Activated CD4-positive, alpha-beta T cell treated with anti-CD3 and anti-CD28 coated beads for 36 hours (primary cell): ENCODE data around the gene CLASRP. TPM values are rescaled to one million over a fixed set of nuclear protein-coding genes. Genes with fewer than 3 reads are reported as not detected.
"Not testable (repeated sequence)": the region's sequence is repeated elsewhere in the genome, so short reads cannot be mapped to it uniquely, and the experiment has no call there.

Source experiments
- ATAC-seq: fragments of 200-7000 bp; cut with Tn5 transposase; one replicate; pipeline ENCODE4 v1.10.0; 2021; ENCODE audit warnings: mild to moderate bottlenecking, moderate library complexity
- CTCF ChIA-PET: fragments of 350-600 bp; sonication (Branson Sonifier 250); formaldehyde crosslinking; loops from one replicate; lab custom pipeline; 2021; ENCODE audit warnings: antibody characterized with exemption; lab: Charles Lee
- POLR2A ChIA-PET: fragments of 350-600 bp; sonication (Branson Sonifier 250); formaldehyde crosslinking; loops from one replicate; lab custom pipeline; 2021; ENCODE audit warnings: antibody characterized with exemption, inconsistent platforms; lab: Charles Lee
- DNase-seq: peaks from one replicate; pipeline ENCODE4 v3.0.0-alpha.2; 2020
- H3K27ac Mint-ChIP-seq: one replicate; pipeline ENCODE4 v1.8.0; 2021; ENCODE audit warnings: mixed read lengths
- H3K27me3 Mint-ChIP-seq: one replicate; pipeline ENCODE4 v1.8.0; 2021; ENCODE audit warnings: mixed read lengths
- H3K36me3 Mint-ChIP-seq: one replicate; pipeline ENCODE4 v1.8.0; 2021; ENCODE audit warnings: low read depth, mixed read lengths
- H3K4me1 Mint-ChIP-seq: one replicate; pipeline ENCODE4 v1.8.0; 2021; ENCODE audit warnings: mixed read lengths
- H3K4me3 Mint-ChIP-seq: one replicate; pipeline ENCODE4 v1.8.0; 2021; ENCODE audit warnings: mild to moderate bottlenecking, moderate library complexity, mixed read lengths
- H3K9me3 Mint-ChIP-seq: one replicate; pipeline ENCODE4 v1.8.0; 2021; ENCODE audit warnings: low read depth, mixed read lengths
- intact Hi-C, 2 experiments: fragments of 100-400 bp; cut with DNase I in 1 of 2; cut with micrococcal nuclease in 1 of 2; formaldehyde crosslinking; loops; one replicate each; pipeline versions ENCODE4 v1.14.2 to v1.15.1; 2022 to 2024; cut with DNase I, micrococcal nuclease
- total RNA-seq, 2 experiments: library from RNA; stranded (reverse); gene quantifications; one replicate each; pipeline ENCODE4 v1.2.3, GENCODE V29; 2021

Gene CLASRP
- total RNA-seq, 2 experiments from 2014 or later = 101 to 103 TPM

DNA sequence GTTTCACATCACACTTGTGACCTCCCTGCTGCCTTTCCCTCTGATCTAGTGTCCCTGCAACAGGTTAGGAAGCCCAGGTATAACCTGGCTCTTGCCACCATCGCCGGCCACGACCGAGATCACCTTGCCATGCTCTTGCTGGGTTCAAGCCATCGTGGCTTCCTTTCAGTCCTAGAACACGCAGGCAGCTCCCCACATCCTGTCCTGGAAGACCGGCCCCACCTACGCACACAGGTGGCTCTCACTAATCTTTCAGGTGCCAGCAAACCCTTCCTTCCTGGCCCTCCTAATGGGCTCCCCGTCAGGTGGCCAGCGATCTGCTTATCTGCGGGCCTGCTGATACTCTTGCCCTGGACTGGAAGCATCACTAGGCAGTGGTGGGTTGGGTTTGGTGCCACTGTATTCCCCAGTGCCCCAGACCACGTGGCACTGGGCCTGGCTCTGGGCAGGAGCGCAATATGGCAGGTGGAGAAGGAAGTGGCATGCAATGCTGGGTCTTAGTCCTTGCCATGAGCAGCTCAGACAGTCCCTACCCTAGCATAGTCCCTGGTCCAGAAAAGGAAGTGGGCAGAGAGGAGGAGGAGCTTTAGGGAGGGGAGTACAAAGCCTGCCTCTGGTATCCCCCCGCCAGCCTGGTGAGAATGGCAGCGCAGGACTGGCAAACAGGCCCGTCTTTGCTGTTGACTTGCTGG is 66.0 kb downstream of the CLASRP start:
- Mint-ChIP-seq H3K9me3 (no peaks in the 10 kb centered on the region), H3K4me3 (no peak overlapping the region), H3K36me3 (no peaks in the 10 kb centered on the region), H3K4me1 (peaks cover 46% of the 10 kb centered on the region), H3K27ac (peak overlapping the region; percentile 41), H3K27me3 (no peaks in the 10 kb centered on the region)
- ATAC-seq (no peak), DNase-seq (peak; percentile 27)
- POLR2A ChIA-PET = interaction anchor here (0.7 kb wide), 1 partner anchor 16 kb away, joined by 3 read pairs; no protein-coding TSS in a partner anchor
- CTCF ChIA-PET = interaction anchor here (0.6 kb wide), 1 partner anchor 22 kb away, joined by 3 read pairs; no protein-coding TSS in a partner anchor
- intact Hi-C loops = no loop called here

DNA sequence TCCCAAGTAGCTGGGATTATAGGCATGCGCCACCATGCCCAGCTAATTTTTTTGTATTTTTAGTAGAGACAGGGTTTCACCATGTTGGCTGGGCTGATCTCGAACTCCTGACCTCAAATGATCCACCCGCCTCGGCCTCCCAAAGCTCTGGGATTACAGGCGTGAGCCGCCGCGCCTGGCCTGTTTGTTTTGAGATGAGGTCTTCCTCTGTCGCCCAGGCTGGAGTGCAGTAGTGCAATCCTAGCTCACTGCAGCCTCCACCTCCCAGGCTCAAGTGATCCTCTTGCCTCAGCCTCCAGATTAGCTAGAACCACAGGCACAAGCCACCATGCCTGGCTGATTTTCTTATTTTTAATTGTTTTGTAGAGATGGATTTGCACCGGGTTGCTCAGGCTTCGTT is 67.5 kb downstream of the CLASRP start:
- DNase-seq, ATAC-seq, CTCF ChIA-PET, H3K27ac Mint-ChIP-seq, H3K27me3 Mint-ChIP-seq, H3K4me3 Mint-ChIP-seq, intact Hi-C loops, H3K9me3 Mint-ChIP-seq, H3K36me3 Mint-ChIP-seq: not testable (repeated sequence)
- peaks cover 51% of the 10 kb centered on the region for H3K4me1 Mint-ChIP-seq
- POLR2A ChIA-PET = interaction anchor here (1.2 kb wide), 1 partner anchor 11 kb away, joined by 3 read pairs; no protein-coding TSS in a partner anchor

DNA sequence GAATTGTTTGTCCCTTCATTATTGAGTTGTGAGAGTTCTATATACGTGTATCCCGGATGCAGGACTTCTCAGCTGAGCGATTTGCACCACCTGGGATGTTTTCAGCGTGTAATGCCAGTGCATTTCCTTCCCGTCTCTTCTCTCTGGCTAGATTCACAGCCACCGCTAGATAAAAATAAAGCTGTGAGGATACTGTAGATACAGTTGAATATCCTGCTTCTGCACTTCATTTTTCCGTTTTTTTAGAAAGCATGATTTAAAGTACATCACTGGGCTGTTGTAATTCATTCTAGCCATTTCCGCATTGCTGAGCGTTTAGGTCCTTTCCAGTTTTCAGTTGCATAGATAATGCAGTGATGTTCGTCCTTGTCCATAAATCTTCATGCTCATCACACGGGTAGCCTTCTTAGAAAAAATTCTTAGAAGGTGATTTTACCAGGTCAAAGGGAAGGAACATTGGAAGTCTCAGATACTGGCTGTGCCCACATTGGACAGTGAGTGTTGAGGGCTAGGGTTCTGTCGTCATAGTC is 68.8 kb downstream of the CLASRP start:
- ChIA-PET CTCF (interaction anchor here (1.6 kb wide), 1 partner anchor 15 kb away, joined by 7 read pairs; the partner anchor contains the start of gene PPP1R37), POLR2A (no interaction called here)
- H3K36me3 Mint-ChIP-seq = no peaks in the 10 kb centered on the region

DNA sequence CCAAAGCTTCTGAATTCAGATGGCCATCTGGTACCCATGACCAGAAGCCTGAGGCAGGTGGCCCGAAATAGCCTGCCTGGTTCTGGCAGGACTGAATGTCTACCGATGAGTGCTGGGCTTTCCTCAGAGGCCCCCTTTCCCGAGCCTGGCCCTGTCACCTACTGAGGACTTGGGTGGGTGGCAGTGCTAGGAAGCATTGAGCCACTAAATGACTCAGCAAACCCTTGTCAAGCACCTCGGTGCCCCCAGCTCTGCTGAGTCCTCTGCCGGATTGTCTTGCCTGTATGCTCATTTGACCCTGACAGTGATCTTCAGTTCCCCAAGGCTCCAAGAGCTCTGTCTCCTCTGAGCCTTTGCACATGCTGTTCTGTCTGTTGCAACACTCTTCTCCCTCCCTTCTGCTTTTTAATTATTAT is 72.0 kb downstream of the CLASRP start:
- DNase-seq = peak; percentile 20
- ATAC-seq = peak; percentile 66
- POLR2A ChIA-PET = no interaction called here
- intact Hi-C loops = no loop called here
- CTCF ChIA-PET = interaction anchor here (0.7 to 1.5 kb wide), 2 partner anchors 14 to 161 kb away, joined by 3 to 5 read pairs; no protein-coding TSS in a partner anchor
- Mint-ChIP-seq H3K27me3 (no peaks in the 10 kb centered on the region), H3K9me3 (no peaks in the 10 kb centered on the region), H3K27ac (no peak overlapping the region), H3K4me3 (no peak overlapping the region), H3K36me3 (no peaks in the 10 kb centered on the region), H3K4me1 (peaks cover 28% of the 10 kb centered on the region)

More for the DNA sequence above, 68.8 kb downstream of the CLASRP start:
- ATAC-seq (no peak), DNase-seq (no peak)
- Mint-ChIP-seq H3K9me3 (no peaks in the 10 kb centered on the region), H3K4me3 (no peak overlapping the region), H3K4me1 (peaks cover 47% of the 10 kb centered on the region), H3K27ac (no peak overlapping the region), H3K27me3 (no peaks in the 10 kb centered on the region)
- intact Hi-C loops = no loop called here

DNA sequence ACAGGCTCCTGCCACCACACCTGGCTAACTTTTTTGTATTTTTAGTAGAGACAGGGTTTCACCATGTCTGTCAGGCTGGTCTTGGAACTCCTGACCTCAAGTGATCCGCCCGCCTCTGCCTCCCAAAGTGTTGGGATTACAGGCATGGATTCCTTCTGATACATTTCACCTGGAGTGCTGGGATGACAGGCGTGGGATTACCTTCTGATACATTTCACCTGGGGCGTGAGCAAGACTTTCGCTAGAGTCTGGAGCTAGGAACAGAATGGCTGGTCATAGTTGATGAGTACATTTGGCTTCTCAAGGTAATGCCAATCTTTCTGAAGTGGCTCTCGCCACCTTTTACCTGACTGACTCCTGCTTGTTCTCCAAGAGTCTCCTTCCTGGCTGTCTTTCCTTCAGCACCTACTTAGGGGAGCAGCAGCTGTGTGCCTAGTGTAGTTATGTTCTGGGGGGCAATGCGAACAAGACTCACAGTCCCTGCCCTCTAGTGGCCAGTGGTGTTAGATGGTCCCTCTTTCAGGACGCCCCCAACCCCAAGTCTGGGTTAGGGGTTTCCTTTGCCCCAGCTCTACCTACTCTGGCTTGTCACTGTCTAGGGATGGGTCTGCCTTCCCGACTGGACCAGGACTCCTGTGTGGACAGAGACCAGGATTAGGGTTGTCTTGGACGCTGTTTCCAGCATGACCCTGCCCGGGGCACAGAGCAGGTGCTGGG is 73.4 kb downstream of the CLASRP start:
- no peaks in the 10 kb centered on the region for H3K9me3 Mint-ChIP-seq
- ChIA-PET CTCF (interaction anchor here (1.0 kb wide), 1 partner anchor 26 kb away, joined by 4 read pairs; no protein-coding TSS in a partner anchor), POLR2A (no interaction called here)
- no peak overlapping the region for H3K4me3 Mint-ChIP-seq
- no peak for ATAC-seq
- H3K36me3 Mint-ChIP-seq = no peaks in the 10 kb centered on the region
- intact Hi-C loops = no loop called here
- H3K27ac Mint-ChIP-seq = no peak overlapping the region
- no peak for DNase-seq
- H3K27me3 Mint-ChIP-seq = no peaks in the 10 kb centered on the region
- H3K4me1 Mint-ChIP-seq = peaks cover 42% of the 10 kb centered on the region

DNA sequence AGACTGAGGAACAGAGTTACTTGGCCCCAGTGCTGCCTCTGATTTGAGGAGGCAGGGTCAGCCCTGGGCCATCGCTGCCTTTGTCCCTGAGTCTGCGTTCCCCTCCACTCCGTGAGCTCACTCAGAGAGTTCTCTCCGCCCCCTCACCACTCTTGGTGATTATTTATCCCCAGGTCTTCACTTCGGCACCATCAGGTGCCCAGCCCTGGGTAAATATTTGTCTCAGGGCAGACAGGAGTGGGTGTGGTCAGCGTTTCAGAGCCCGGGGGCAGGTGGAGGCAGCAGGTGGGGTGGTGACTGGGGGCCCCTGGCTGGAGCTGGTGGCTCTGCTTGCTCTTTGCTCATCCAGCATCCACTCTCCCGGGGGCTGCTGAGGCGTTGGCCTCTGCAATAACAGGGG is 74.8 kb downstream of the CLASRP start:
- Mint-ChIP-seq H3K9me3 (no peaks in the 10 kb centered on the region), H3K4me3 (no peak overlapping the region), H3K36me3 (no peaks in the 10 kb centered on the region), H3K27ac (no peak overlapping the region), H3K4me1 (peaks cover 55% of the 10 kb centered on the region), H3K27me3 (no peaks in the 10 kb centered on the region)
- intact Hi-C loops = no loop called here
- ATAC-seq (no peak), DNase-seq (no peak)
- ChIA-PET CTCF (interaction anchor here (0.8 to 1.6 kb wide), 2 partner anchors 11 to 23 kb away, joined by 3 to 7 read pairs; no protein-coding TSS in a partner anchor), POLR2A (no interaction called here)

DNA sequence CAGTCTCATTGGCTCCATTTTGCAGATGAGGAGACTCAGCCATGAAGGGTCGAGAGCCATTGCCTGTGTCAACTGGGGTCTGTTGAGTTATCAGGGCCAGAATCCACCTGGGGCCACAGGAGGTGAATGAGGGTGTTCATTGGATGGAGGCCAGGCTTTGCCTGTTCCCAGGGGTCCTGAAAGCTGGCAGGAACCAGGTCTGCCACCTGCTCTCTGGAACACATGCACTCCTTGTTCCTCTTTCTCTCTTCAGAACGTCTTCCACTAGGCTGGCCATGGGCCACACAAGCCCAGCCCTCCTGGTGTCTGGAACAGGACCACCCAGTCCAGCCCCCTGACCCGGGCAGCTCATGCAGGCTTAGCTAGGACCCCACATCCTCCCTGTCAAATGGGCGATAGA is 75.3 kb downstream of the CLASRP start:
- H3K9me3 Mint-ChIP-seq = no peaks in the 10 kb centered on the region
- H3K27ac Mint-ChIP-seq = no peak overlapping the region
- DNase-seq = no peak
- peaks cover 56% of the 10 kb centered on the region for H3K4me1 Mint-ChIP-seq
- no peaks in the 10 kb centered on the region for H3K36me3 Mint-ChIP-seq
- CTCF ChIA-PET = interaction anchor here (1.6 kb wide), 1 partner anchor 11 kb away, joined by 7 read pairs; no protein-coding TSS in a partner anchor
- no peak overlapping the region for H3K4me3 Mint-ChIP-seq
- intact Hi-C loops = no loop called here
- no peaks in the 10 kb centered on the region for H3K27me3 Mint-ChIP-seq
- no peak for ATAC-seq
- POLR2A ChIA-PET = no interaction called here

DNA sequence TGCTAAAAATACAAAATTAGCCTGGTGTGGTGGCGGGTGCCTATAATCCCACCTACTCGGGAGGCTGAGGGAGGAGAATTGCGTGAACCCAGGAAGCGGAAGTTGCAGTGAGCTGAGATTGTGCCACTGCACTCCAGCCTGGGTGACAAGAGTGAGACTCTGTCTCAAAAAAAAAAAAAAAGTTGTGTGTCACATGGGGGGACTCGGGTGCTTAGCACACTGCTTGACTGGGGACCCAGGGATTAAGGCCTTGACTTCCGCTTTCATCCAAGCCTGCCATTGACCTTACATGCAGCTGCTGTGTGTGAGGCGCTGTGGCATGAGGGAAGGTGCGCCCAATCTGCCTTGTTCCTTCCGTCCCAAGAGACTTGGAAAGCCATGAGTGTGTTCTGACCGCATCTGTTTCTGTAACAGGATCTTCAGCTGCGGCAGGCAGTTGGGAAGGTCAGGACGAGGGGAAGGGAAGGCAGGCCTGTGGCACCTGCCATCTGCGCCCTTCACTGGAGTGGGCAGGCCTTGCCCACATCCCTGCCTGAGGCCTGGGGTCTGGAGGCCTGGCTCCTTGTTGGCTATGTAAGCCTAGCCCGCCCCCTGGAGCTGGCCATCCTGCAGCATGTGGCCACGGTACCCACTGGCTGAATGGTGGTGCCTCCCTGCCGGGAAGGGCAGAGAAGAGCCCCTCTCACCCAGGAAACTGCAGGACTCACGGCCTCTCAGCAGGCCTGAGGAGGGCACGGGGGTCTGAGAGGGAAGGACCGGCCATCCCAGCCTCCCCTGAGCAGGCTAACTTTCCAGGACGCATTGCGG is 77.2 kb downstream of the CLASRP start:
- peaks cover 59% of the 10 kb centered on the region for H3K4me1 Mint-ChIP-seq
- intact Hi-C loops = no loop called here
- no peaks in the 10 kb centered on the region for H3K36me3 Mint-ChIP-seq
- H3K4me3 Mint-ChIP-seq = no peak overlapping the region
- CTCF ChIA-PET = interaction anchor here (1.0 to 1.8 kb wide), 3 partner anchors 13 to 68 kb away, joined by 3 to 5 read pairs (median 3); partner anchors contain the start of genes BLOC1S3 and TRAPPC6A
- ATAC-seq = no peak
- no peak for DNase-seq
- no peaks in the 10 kb centered on the region for H3K27me3 Mint-ChIP-seq
- no peaks in the 10 kb centered on the region for H3K9me3 Mint-ChIP-seq
- no peak overlapping the region for H3K27ac Mint-ChIP-seq
- POLR2A ChIA-PET = interaction anchor here (0.6 kb wide), 1 partner anchor 24 kb away, joined by 7 read pairs; no protein-coding TSS in a partner anchor

DNA sequence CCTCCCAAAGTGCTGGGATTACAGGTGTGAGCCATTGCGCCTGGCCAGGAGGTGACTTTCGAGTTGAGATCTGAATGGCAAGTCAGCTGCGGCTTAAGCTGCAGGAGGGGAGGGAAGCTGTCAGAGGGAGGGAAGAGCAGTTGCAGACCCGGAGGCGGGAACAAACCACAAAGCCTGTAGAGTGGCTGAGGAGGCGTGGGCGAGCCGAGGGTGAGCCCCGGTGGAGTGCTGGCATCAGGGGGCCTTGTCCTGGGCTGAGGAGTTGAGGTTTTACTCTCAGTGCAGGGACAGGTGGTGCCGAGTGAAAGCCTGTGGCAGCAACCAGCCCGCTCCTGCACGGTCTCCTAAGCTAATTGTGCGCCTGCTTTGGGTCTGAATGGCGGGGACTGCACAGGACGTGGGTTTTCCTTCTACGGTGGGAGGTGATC is 78.3 kb downstream of the CLASRP start:
- ChIA-PET CTCF (interaction anchor here (0.5 to 1.8 kb wide), 5 partner anchors 12 to 525 kb away, joined by 3 to 5 read pairs (median 3); no protein-coding TSS in a partner anchor), POLR2A (interaction anchor here (0.8 to 1.1 kb wide), 2 partner anchors 11 to 24 kb away, joined by 3 read pairs; partner anchors contain the start of gene PPP1R37)
- DNase-seq (peak; percentile 87), ATAC-seq (peak; percentile 75)
- H3K9me3 Mint-ChIP-seq = no peaks in the 10 kb centered on the region
- H3K4me1 Mint-ChIP-seq = peaks cover 66% of the 10 kb centered on the region
- H3K4me3 Mint-ChIP-seq = peak overlapping the region; percentile 34
- intact Hi-C loops = loop anchor here in 1 of 2 experiments (1.0 kb wide), 2 partner anchors 24 to 227 kb away; partner anchors contain the start of gene PPP1R37
- no peaks in the 10 kb centered on the region for H3K36me3 Mint-ChIP-seq
- H3K27ac Mint-ChIP-seq = peak overlapping the region; percentile 33
- no peaks in the 10 kb centered on the region for H3K27me3 Mint-ChIP-seq

DNA sequence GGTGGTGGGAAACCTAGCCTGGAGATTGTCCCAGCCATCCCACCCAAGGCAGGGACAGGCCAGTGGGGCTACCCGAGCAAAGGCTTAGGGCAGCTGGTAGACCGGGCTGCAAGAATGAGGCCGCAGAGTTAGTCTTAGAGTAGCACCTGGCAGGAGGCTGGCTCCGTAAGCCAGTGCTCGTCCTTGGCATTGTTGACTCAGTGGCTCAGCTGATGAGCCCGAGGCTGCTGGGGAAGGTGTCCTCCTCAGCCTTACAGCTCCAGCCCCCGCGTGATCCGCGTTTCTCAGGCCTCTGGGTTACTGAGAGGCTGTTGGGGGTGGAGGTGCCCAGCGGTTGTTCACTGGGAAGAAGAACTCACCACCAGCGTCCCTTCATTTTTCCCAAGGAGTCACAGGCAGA is 78.8 kb downstream of the CLASRP start:
- ChIA-PET POLR2A (interaction anchor here (0.8 to 1.1 kb wide), 2 partner anchors 12 to 25 kb away, joined by 3 read pairs; partner anchors contain the start of gene PPP1R37), CTCF (interaction anchor here (0.5 to 1.9 kb wide), 6 partner anchors 12 to 524 kb away, joined by 3 to 5 read pairs (median 4); partner anchors contain the start of gene PPP1R37)
- intact Hi-C loops = loop anchor here in 1 of 2 experiments (1.0 kb wide), 2 partner anchors 24 to 227 kb away; partner anchors contain the start of gene PPP1R37
- peak; percentile 18 for ATAC-seq
- no peaks in the 10 kb centered on the region for H3K36me3 Mint-ChIP-seq
- no peak overlapping the region for H3K27ac Mint-ChIP-seq
- H3K4me1 Mint-ChIP-seq = peaks cover 69% of the 10 kb centered on the region
- peak; percentile 49 for DNase-seq
- no peak overlapping the region for H3K4me3 Mint-ChIP-seq
- no peaks in the 10 kb centered on the region for H3K9me3 Mint-ChIP-seq
- H3K27me3 Mint-ChIP-seq = no peaks in the 10 kb centered on the region
